Body of pancreas (tissue), 4 donors: ENCODE results near the gene RAPGEF5.

ENCODE experiments used
- CTCF ChIP-seq, 7 experiments: fragments of 450-650 bp in 4 of 7; fragments of 200-600 bp in 3 of 7; sonication (generic) in 3 of 7; IDR thresholded peaks; one replicate each; pipeline ENCODE4 v1.5.1; 2016 to 2019; ENCODE audit warnings: antibody characterized with exemption in 7 of 7
- POLR2A ChIP-seq, 3 donors: fragments of 450-650 bp; IDR thresholded peaks; one replicate each; pipeline ENCODE4 v1.6.1; 2016; ENCODE audit warnings: antibody characterized with exemption in 3 of 3, mild to moderate bottlenecking in 2 of 3

- peak in 1 of 7 experiments; percentile 6 for TF ChIP-seq CTCF (IDR thresholded peaks at IDR 0.05)
- no peak for TF ChIP-seq POLR2A (IDR thresholded peaks at IDR 0.05)
Observed at GRCh38 chr7:22302193-22302592, 54.8 kb downstream of the RAPGEF5 start.
